Measurements from ENCODE around the gene PRCD.

Gene PRCD, protein sequence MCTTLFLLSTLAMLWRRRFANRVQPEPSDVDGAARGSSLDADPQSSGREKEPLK

DNA sequence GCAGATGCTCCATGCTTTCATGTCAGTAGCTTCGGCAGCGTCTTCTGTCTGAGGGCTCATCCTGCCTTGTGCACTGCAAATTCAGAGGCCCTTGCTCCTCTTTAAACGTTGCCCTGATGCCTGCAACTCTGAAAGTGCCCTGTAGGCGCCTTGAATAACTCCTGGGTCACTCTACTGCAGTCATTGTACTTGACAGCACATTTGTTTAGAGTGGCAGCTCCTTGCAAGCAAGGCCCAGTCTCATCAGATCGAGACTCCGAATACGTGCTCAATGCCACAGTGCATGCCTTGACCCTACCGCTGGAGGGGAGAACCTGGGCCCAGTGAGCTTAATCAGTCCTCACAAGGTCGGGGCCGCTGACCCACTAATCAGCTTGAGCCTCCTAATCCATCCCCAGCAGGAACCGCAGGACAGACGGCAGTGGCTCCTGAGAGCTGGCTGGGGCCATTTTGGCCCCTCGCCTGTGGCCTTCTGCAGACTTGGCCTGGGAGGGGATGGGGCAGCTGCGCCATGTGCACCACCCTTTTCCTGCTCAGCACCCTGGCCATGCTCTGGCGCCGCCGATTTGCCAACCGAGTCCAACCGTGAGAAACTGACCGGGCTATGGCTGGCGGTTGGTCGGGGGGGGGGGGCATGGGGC lies at the start of gene PRCD:
Gene PRCD, plus strand, starts transcription at position 414 of the 641 bp plus-strand sequence. Its CDS starts 98 bp downstream, at position 512.
- H3K4me1 Mint-ChIP-seq (ENCODE audit: low read depth): peaks cover 1% of the 10 kb centered on the region
- H3K9me3 Mint-ChIP-seq: no peaks in the 10 kb centered on the region
- H3K27me3 Mint-ChIP-seq (ENCODE audit: low read depth): peaks cover 70% of the 10 kb centered on the region
- H3K4me3 Mint-ChIP-seq: no peak within 1 kb of the TSS
- H3K27ac Mint-ChIP-seq: no peak within 1 kb of the TSS
- H3K36me3 Mint-ChIP-seq (ENCODE audit: low read depth): no peaks in the 10 kb centered on the region

DNA sequence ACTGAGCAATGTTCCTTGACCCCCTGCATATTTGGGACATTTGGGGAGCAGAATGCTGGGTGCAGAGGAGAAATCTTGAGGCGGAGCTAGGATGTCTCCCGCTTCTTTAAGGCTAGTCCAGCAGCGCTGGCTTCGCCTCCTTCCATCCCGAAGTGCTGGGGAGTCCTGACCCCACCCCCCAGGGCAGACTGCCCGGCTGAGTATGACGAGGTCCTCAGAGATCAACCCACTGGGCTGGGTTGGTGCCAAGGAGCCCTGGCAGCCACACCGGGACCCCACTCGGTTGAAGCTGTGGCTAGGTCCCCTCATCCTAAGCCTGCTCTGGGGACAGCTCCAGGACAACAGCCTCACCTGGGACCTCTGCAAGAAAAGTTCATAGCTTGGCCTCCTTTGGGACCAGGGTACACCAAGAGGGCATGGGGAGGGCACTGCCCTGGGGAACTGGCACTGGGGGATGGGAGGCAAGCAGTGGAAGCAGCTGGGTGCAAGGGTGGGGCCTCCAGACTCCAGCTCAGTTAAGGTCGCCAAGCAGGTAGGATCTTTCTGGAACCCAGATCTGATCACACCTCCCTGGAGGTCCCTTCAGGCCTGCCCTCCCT lies 49.6 kb upstream of the PRCD start:
- peaks cover 44% of the 10 kb centered on the region for H3K4me1 Mint-ChIP-seq (ENCODE audit: low read depth)
- H3K9me3 Mint-ChIP-seq: no peaks in the 10 kb centered on the region
- peaks cover 9% of the 10 kb centered on the region for H3K36me3 Mint-ChIP-seq (ENCODE audit: low read depth)
- no peaks in the 10 kb centered on the region for H3K27me3 Mint-ChIP-seq (ENCODE audit: low read depth)
- H3K4me3 Mint-ChIP-seq: no peak overlapping the region
- peak overlapping the region; percentile 76 for H3K27ac Mint-ChIP-seq

DNA sequence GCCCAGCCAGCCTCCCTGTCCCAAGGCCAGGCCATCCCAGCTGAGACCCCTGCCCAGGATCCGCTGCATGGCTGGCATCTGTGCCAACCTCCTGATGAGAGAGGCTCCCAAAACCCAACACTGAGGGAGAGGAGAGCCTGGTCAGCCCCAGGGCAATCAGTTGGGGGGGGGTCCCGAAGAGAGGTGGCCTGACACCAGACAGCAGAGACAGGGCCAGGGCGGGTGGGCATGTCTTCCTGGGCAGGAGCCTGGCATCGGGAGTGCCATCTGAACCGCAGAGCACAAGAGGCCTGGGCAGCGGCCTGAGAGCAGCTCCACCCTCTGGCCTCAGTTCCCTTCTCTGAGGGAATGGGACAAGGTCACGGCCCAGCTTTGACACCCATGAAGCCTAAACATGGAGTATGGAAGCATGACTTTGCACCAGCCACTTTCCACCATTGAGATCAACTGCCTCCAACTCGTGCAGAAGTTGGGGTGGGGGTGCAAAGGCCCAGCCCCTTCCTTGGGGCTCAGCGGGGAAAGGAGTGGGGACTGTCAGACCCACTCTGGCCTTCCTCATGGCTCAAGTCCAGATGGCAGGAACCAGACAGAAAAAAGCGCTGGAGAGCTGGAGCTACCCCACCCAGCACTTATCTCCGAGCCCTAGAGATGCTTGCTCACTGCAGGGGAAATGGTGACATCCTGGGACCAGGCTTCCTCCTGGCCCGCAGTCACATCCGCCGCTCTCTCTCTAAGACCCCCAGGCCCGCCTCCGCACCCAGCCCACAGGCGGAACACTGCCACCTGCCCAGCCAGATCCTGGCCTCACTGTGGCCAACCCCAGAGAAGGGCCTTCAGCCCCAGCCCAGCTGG lies 48.3 kb upstream of the PRCD start:
- no peaks in the 10 kb centered on the region for H3K27me3 Mint-ChIP-seq (ENCODE audit: low read depth)
- peak overlapping the region; percentile 64 for H3K4me3 Mint-ChIP-seq
- no peaks in the 10 kb centered on the region for H3K9me3 Mint-ChIP-seq
- peaks cover 13% of the 10 kb centered on the region for H3K36me3 Mint-ChIP-seq (ENCODE audit: low read depth)
- H3K27ac Mint-ChIP-seq: peak overlapping the region; percentile 99
- H3K4me1 Mint-ChIP-seq (ENCODE audit: low read depth): peaks cover 47% of the 10 kb centered on the region

DNA sequence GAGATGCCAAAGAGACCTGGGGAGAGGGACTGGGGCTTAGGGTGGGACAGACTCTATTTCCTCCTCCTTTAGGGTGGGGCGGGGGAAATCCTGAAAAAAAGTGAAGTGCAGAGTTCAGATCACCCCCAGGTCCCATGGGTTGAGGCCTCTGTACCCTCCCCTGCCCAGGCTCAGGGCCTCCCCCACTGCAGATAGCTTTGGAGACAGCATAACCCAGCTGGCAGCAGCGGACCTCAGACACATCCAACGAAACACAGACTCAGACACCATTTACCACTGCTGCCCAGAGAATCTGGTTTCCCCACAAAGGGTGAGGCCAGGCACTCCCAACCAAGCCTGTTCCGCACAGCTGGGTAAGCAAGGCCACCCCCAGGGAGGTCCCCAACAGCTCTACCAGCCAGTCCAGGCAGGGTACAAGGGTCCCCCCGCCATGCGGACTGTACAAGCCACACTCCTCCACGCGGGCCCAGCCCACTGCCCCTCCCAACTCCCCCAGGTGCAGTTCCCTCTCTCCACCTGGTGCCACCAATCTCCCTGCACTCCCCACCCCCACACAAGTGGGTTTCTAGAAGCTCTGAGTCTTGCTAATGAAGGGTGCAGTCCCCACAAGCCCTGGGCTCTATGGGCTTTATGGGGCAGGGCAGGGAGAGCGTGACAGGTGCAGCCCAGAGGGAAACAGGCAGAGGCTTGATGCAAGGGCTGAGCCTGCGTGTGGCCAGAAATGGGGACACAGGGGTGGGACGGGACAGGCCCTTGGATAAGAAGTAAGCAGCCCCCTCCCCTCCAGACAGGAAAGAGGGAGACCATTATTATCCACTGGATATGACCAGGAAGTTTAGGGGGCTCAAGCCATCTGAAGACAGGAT lies 47.5 kb upstream of the PRCD start:
- no peaks in the 10 kb centered on the region for H3K9me3 Mint-ChIP-seq
- peaks cover 15% of the 10 kb centered on the region for H3K36me3 Mint-ChIP-seq (ENCODE audit: low read depth)
- no peaks in the 10 kb centered on the region for H3K27me3 Mint-ChIP-seq (ENCODE audit: low read depth)
- H3K4me1 Mint-ChIP-seq (ENCODE audit: low read depth): peaks cover 54% of the 10 kb centered on the region
- peak overlapping the region; percentile 84 for H3K4me3 Mint-ChIP-seq
- peak overlapping the region; percentile 99 for H3K27ac Mint-ChIP-seq

DNA sequence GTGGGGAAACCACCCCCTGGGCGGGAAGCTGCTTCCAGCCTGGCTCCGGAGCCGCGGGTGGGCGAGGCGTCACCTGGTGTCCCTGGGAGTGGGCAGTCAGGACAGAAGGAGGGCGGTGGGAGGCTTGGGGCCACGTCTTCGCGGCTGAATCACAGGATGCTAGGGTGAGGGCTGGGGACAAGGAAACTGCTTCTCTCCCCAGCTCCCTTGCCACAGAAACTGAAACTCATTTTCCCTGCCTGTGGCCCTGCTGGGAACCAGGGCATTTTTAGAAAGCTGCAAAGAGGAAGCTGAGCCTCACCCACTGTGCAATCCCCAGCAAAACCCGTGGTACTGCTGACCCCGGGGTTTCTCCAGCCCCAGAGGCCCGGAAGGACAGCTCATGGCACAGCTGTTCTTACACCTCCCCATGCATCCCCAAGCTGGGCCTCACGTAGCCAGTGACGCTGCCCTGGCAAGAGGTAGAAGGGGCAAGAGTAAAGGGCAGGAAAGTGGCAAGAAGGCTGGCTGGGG lies 46.8 kb upstream of the PRCD start:
- Mint-ChIP-seq H3K36me3 (ENCODE audit: low read depth) (peaks cover 10% of the 10 kb centered on the region), H3K4me3 (peak overlapping the region; percentile 84), H3K4me1 (ENCODE audit: low read depth) (peaks cover 57% of the 10 kb centered on the region), H3K9me3 (no peaks in the 10 kb centered on the region), H3K27ac (peak overlapping the region; percentile 99), H3K27me3 (ENCODE audit: low read depth) (no peaks in the 10 kb centered on the region)

DNA sequence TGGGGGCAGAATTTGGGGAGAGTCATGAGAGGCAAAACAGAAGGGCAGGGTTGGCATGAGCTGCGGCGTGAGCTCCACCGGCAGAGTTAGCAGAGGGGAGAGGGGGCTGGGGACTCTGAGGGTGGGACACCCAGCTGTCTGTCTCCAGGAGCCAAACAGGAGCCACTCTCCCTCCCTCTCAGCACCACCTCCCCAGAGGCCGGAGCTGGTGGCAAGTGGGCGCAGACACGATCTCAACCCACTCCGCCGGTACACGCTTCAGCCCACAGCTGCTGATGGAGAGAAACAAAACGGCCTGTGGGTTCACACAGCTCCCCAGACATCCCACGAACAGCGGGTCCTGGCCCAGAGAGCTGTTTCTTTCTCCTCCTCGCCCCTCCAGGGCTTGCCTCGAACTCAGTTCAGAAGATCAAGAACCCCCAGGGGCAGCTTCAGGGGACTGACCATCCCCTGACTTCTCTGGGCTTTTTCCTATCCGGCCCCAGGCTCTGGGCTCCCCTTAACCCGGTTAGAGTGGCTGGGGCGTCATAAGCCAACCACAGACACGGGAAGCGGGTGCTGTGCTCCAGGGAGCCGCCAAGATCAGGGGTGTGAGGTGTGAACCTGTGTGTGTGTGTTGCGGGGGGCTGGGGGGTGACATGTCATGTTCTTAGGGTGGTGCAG lies 46.2 kb upstream of the PRCD start:
- peak overlapping the region; percentile 99 for H3K27ac Mint-ChIP-seq
- peaks cover 60% of the 10 kb centered on the region for H3K4me1 Mint-ChIP-seq (ENCODE audit: low read depth)
- peaks cover 10% of the 10 kb centered on the region for H3K36me3 Mint-ChIP-seq (ENCODE audit: low read depth)
- H3K9me3 Mint-ChIP-seq: no peaks in the 10 kb centered on the region
- H3K27me3 Mint-ChIP-seq (ENCODE audit: low read depth): no peaks in the 10 kb centered on the region
- peak overlapping the region; percentile 84 for H3K4me3 Mint-ChIP-seq

DNA sequence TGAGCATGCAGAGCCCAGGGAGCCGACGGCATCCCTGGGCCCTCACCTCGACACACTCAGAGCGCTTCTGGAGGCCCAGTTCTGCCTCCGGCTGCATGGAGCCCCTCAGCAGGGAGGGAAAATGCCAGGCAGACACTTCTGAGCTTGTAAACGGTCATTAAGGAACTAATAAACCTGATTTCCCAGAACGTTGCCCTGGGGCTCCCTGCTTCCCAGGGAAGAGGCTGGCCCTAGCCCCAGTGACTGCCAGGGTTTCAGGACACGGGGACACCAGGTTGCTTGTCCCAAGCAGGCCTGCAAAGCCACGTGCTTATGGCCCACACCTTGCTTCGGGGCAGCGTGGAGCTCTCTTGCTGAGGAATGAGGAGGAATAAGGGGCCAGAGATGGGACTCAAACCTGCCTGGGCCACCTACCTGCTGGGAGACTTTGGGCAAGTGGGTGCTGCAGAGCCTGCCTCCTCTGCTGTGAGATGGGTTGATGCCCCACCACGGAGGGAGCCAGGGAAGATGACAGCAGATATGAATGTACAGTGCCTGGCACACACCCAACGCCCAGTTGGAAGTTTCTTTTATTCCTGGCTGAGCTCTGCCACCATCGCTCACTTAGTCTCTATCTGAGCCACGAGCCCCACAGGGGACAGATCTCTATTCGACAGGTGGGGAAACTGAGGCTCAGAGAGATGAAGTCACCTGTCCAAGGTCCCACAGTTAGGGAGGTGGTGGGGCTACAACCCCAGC lies 44.0 kb upstream of the PRCD start:
- Mint-ChIP-seq H3K4me1 (ENCODE audit: low read depth) (peaks cover 57% of the 10 kb centered on the region), H3K4me3 (no peak overlapping the region), H3K36me3 (ENCODE audit: low read depth) (peaks cover 12% of the 10 kb centered on the region), H3K27me3 (ENCODE audit: low read depth) (no peaks in the 10 kb centered on the region), H3K9me3 (no peaks in the 10 kb centered on the region), H3K27ac (peak overlapping the region; percentile 20)

DNA sequence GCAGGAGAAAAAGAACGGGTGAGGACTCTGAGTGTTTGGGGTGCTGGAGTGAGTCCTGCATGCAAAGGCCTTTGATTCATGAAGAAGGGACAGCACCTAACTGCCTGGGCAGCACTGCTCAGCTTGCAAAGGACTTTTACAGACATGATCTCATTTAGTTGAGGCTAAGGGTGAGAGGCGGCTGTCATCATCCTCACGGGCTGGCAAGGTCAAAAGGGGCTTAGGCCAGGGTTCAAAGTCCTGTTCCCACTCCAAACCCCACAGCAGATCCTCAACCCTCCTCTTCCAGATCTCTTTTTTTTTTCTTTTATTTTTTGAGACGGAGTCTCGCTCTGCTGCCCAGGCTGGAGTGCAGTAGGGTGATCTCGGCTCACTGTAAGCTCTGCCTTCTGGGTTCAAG lies 43.4 kb upstream of the PRCD start:
- H3K27ac Mint-ChIP-seq: peak overlapping the region; percentile 49
- H3K9me3 Mint-ChIP-seq: no peaks in the 10 kb centered on the region
- H3K4me1 Mint-ChIP-seq (ENCODE audit: low read depth): peaks cover 58% of the 10 kb centered on the region
- H3K27me3 Mint-ChIP-seq (ENCODE audit: low read depth): no peaks in the 10 kb centered on the region
- H3K4me3 Mint-ChIP-seq: no peak overlapping the region
- H3K36me3 Mint-ChIP-seq (ENCODE audit: low read depth): peaks cover 12% of the 10 kb centered on the region

DNA sequence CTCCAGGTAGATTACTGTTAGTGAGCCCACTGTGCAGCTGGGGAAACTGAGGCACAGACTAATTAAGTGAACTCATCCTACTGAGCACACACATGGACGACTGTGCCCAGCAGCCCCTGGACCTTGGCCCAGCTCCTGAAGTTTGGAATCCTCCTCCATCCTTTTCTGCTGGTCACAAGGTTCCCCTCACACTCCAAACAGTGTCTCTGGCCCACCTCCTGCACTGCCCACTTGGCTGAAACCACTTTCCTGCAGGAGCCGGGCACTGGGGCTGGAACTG lies 42.2 kb upstream of the PRCD start:
- Mint-ChIP-seq H3K9me3 (no peaks in the 10 kb centered on the region), H3K4me1 (ENCODE audit: low read depth) (peaks cover 59% of the 10 kb centered on the region), H3K27me3 (ENCODE audit: low read depth) (no peaks in the 10 kb centered on the region), H3K27ac (peak overlapping the region; percentile 19), H3K4me3 (no peak overlapping the region), H3K36me3 (ENCODE audit: low read depth) (peaks cover 12% of the 10 kb centered on the region)

DNA sequence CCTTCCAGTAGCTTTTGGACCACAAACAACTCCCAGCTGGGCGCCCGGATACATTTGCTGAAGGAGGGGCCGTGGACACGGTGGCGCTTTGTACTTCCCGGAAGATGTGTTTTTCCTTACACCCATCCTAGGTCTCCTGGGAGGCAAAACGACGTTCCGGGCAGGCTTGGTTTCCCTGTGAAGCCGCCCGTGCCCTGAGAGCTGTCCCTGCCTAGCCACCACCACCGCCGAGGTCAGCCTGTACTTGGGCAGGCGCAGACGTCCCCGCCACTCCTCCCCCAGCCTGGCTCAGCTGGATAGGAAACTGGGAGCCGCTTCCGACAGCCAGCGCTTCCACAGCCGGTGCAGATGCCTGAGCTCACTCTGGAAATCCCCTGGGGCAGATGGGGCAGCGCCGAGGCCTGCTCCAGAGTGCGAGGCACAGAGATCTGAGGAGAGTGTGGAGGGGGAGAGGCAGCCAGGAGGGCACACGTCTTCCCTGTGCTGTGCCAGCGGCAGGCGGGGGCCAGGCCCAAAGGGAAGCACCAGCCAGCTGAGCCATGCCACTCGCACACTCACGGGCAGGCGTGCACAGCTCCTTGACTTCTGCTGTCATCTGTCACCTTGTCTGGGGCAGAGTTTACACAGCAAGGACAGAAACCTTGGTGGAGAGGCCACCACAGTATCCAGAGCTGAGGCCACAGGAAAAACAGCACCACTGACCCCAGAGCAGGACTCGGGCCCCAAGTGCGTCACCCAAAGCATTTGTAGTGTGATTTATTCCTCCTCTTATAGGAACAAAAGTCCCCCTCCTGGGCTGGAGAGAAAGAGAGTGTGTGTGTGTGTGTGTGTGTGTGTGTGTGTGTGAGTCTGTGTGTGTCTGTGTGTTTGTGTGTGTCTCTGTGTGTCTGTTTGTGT lies 41.6 kb upstream of the PRCD start:
- Mint-ChIP-seq H3K9me3 (no peaks in the 10 kb centered on the region), H3K27me3 (ENCODE audit: low read depth) (no peaks in the 10 kb centered on the region), H3K4me1 (ENCODE audit: low read depth) (peaks cover 56% of the 10 kb centered on the region), H3K27ac (peak overlapping the region; percentile 16), H3K36me3 (ENCODE audit: low read depth) (peaks cover 9% of the 10 kb centered on the region), H3K4me3 (peak overlapping the region; percentile 91)

DNA sequence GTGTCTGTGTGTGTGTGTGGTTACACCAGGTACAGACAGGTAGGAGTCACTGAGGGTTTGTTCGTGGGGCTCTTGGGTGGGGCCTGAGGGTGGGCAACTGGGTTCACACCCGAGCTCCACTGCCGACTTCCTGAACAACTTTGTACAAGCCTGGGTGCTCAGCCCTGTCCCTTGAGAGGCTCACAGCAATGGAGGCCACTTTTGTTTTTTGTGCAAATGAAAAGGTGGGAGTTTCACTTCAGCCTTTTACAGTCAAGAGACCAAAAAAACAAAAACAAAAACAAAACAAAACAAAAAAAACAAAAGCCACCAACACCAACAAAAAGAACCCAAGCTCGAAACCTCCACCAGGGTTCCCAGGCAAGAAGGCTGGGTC lies 41.0 kb upstream of the PRCD start:
- H3K27me3 Mint-ChIP-seq (ENCODE audit: low read depth): no peaks in the 10 kb centered on the region
- H3K4me3 Mint-ChIP-seq: peak overlapping the region; percentile 91

DNA sequence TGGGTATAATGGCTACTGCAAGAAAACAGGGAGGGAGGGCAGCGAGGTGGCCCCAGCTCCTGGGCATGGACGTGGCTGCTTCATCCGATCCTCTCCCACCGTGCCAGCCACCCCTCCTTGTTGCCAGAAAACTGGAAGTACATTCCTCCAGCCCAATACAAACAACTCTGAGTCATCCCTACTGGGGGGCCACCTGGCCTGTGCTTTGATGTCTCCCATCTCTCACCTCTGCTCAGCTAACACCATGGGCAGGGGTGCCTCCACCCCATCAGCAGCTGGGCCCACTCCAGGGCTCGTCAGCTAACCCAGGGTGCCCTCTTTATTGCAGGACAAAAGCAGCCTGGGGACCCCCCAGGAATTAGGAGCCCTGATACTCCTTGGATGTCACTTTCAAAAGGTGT lies 40.6 kb upstream of the PRCD start:
- Mint-ChIP-seq H3K9me3 (no peaks in the 10 kb centered on the region), H3K27ac (peak overlapping the region; percentile 66), H3K27me3 (ENCODE audit: low read depth) (no peaks in the 10 kb centered on the region), H3K4me3 (peak overlapping the region; percentile 91), H3K4me1 (ENCODE audit: low read depth) (peaks cover 49% of the 10 kb centered on the region), H3K36me3 (ENCODE audit: low read depth) (peaks cover 9% of the 10 kb centered on the region)

More for the DNA sequence above, 41.0 kb upstream of the PRCD start:
- peaks cover 9% of the 10 kb centered on the region for H3K36me3 Mint-ChIP-seq (ENCODE audit: low read depth)
- no peaks in the 10 kb centered on the region for H3K9me3 Mint-ChIP-seq
- H3K27ac Mint-ChIP-seq: peak overlapping the region; percentile 66
- H3K4me1 Mint-ChIP-seq (ENCODE audit: low read depth): peaks cover 51% of the 10 kb centered on the region
